HG02852 (cell line): ENCODE data around the gene UNC13A.
A peak's percentile ranks its signal among the peaks of the same experiment; 100 is the strongest.
"Not testable (repeated sequence)": the region's sequence is repeated elsewhere in the genome, so short reads cannot be mapped to it uniquely, and the experiment has no call there.

Source experiments
- ATAC-seq: cut with Tn5 transposase; IDR thresholded peaks from one replicate; pipeline ENCODE4 v1.9.1; 2021; ENCODE audit warnings: mild to moderate bottlenecking, moderate library complexity; ENCODE audit not compliant: unreplicated experiment

The UNC13A gene

GRCh38 chr19:17576758-17577456, 111.2 kb downstream of the UNC13A start:
- ATAC-seq: no peak

DNA sequence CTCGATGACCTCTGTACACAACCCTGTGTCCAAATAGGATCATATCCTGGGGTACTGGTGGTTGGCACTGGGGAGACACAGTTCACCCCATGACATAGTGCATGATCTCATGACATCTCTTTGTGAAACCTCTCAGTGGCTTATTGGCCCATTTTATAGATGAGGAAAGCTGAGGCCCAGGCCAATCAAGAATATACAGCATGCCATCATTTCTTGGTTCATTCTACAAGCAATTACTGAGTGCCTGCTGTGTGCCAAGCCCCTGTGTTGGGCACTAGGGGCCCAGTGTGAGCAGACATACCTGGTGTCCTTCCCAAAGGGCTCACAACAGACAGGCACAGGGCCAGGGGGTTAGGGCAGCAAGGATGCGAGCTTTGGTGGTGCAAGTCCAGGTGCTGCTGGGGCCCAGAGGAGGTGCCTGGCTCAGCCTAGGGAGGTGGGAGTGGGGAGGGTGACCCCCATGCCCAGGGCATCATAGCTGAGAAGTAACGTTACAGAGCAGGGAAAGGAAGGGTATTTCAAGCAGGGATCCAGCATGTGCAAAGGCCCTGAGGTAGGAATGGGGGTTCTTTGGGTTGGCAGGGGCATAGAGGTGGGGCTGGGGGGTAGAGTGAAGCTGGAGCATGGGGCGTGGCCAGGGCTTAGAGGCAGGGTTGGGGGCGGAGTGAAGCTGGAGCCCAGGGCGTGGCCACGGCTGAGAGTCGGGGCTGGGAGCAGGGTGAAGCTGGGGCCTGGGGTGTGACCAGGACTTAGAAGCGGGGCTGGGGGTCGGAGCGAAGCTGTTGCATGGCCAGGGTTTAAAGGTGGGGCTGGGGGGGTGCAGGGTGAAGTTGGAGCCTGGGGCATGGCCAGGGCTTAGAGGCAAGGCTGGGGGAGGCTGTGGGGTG, 112.0 kb downstream of the UNC13A start:
- no peak for ATAC-seq

GRCh38 chr19:17572638-17573037, 115.5 kb downstream of the UNC13A start:
- no peak for ATAC-seq

GRCh38 chr19:17570791-17571190, 117.4 kb downstream of the UNC13A start:
- ATAC-seq: no peak

- ATAC-seq: not testable (repeated sequence)
Observed at GRCh38 chr19:17570291-17570690, 117.9 kb downstream of the UNC13A start.

GRCh38 chr19:17567940-17568339, 120.2 kb downstream of the UNC13A start:
- no peak for ATAC-seq

DNA sequence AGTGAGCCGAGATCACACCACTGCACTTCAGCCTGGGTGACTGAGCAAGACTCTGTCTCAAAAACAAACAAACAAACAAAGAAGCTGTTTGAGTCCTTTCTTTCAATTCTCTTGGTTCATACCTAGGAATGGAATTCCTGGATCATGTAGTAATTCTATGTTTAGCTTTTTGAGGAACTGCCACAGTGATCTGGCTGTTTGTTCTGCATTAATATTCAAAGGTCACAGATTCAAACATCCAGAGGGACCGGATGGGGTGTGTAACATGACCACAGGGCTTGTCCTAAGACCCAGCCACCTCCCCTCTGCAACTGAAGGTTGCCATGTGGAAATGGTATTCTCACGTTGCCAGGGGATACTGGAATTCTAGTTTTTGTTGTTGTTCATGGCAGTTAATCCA, 122.5 kb downstream of the UNC13A start:
- no peak for ATAC-seq

GRCh38 chr19:17564781-17565180, 123.4 kb downstream of the UNC13A start:
- ATAC-seq: no peak

GRCh38 chr19:17562561-17562960, 125.6 kb downstream of the UNC13A start:
- ATAC-seq: no peak

- no peak for ATAC-seq
Observed at GRCh38 chr19:17562097-17562496, 126.1 kb downstream of the UNC13A start.

DNA sequence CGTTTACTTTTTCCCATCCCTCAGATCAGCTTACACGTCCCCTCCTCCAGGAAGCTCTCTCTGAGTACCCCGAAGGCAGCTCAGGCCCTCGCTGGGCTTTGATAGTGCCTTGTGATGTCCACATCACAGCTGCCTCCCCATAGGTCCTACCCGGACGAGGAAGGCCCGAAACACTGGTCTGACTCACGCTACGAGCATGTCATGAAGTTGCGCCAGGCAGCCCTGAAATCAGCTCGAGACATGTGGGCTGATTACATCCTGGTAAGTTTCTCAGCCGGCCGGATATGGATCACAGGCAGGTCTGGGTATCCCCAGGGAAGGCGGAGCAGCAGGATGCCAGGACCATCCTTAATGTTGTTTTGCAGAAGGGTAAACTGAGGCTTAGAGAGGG, 128.0 kb downstream of the UNC13A start:
- ATAC-seq: no peak

GRCh38 chr19:17557466-17557865, 130.7 kb downstream of the UNC13A start:
- no peak for ATAC-seq

DNA sequence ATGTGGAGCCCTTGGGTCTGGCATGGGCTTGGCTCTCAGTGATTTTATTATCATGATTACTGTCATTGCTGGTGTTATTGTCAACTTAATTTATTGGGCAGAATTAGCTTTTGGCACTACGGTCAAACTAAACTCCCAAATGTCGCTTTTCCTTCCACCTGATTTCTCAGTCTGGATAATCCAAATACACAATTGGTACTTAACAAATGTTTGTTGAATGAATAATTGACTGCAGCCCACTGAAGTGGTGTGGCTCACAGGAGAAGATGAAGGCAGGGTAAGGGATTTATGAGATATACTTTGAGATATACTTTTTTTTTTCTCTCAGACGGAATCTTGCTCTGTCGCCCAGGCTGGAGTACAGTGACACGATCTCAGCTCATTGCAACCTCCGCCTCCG, 131.2 kb downstream of the UNC13A start:
- ATAC-seq: no peak

GRCh38 chr19:17555929-17556813, 132.0 kb downstream of the UNC13A start:
- ATAC-seq: peak; percentile 36

DNA sequence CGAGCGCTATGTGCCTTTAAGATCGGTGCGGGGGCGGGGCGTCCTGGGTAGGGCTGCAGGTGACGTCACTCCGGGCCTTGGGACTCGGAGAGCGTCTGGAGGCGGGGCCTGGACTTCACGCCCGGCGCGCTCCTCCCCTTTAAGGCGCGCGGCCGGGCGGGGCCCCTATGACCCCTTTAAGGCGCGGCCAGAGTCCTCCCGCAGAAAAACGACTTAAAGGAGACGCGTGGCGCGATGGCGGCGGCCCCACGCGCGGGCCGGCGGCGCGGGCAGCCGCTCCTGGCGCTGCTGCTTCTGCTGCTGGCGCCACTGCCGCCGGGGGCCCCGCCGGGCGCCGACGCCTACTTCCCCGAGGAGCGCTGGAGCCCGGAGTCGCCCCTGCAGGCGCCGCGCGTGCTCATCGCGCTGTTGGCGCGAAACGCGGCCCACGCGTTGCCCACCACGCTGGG, 132.7 kb downstream of the UNC13A start, which contains the start of gene COLGALT1:
COLGALT1 (plus strand) TSS at position 170 of the 449 bp plus-strand sequence; CDS start at position 235, 65 bp downstream.
- peak; percentile 91 for ATAC-seq

- no peak for ATAC-seq
Observed at GRCh38 chr19:17554968-17555479, 133.1 kb downstream of the UNC13A start.

DNA sequence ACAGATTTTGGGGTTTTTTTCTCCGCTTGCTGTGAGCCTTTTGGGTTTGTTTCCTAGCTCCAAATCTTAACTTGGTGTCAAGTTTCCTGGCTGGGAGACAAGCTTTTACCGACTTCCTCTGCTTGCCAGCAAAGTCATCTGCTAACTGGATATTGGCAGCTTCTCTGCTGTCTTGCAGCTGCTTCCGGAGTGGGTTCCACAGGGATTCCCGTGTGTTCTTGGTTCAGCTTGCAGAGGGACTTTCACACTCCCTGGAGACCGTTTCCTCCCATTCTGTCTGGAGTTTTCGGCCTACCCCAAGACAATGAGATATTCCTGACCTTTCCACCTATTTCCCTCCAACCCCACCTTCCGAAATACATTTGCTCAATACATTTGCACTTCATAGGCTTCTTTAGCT, 134.9 kb downstream of the UNC13A start:
- ATAC-seq: no peak

DNA sequence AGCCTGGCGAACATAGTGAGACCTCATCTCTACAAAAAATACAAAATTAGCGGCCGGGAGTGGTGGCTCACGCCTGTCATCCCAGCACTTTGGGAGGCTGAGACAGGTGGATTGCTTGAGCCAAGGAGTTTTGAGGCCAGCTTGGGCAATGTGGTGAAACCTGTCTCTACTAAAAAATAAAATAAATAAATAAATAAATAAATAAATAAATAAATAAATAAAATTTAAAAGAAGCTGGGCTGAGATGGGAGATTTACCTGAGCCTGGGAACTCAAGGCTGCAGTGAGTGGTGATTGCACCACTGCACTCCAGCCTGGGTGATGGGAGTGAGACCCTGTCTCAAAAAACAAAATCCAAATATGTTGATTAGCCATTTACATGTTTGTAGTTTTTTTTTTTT, 135.4 kb downstream of the UNC13A start:
- ATAC-seq: not testable (repeated sequence)
